Sigmoid colon (tissue), 4 donors: Measurements from ENCODE around the gene SLC28A1.

ENCODE experiments used
- EP300 ChIP-seq, 4 donors: sonication (generic); formaldehyde crosslinking; IDR thresholded peaks; one replicate each; pipeline ENCODE4 v1.6.1; 2017; ENCODE audit warnings: antibody characterized with exemption in 4 of 4
- POLR2AphosphoS5 ChIP-seq, 4 donors: sonication (generic); formaldehyde crosslinking; IDR thresholded peaks; one replicate each; pipeline ENCODE4 v1.6.1; 2017; ENCODE audit warnings: antibody characterized with exemption in 4 of 4

DNA sequence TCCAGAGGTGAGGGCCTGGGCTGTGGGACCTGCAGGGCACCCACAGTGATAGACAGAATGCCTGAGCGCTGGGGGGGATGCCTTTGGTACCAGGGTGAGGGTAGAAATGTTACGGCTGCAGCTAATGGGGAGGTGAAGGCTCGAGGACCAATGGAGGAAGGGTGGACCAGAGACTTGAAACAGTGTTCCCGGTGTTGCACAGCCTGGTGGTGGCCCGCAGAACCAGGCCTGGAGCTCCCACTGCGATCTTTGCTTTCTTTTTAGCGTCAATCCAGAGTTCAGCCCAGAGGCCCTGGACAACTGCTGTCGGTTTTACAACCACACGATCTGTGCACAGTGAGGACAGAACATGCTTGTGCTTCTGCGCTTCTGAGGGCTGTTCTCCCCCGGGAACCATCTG, 60.4 kb downstream of the SLC28A1 start:
- TF ChIP-seq EP300 (IDR thresholded peaks at IDR 0.05): no peak
- no peak for TF ChIP-seq POLR2AphosphoS5 (IDR thresholded peaks at IDR 0.05)
